Measurements from ENCODE around the gene IL11. TPM values are rescaled to one million over a fixed set of nuclear protein-coding genes. Genes with fewer than 3 reads are reported as not detected.

IL11 gene
- total and polyA plus RNA-seq, 2 of the 8 experiments (the other 6 are each of a cell fraction or from before 2014, with no cell fraction given): 1.7 to 2.8 TPM

DNA sequence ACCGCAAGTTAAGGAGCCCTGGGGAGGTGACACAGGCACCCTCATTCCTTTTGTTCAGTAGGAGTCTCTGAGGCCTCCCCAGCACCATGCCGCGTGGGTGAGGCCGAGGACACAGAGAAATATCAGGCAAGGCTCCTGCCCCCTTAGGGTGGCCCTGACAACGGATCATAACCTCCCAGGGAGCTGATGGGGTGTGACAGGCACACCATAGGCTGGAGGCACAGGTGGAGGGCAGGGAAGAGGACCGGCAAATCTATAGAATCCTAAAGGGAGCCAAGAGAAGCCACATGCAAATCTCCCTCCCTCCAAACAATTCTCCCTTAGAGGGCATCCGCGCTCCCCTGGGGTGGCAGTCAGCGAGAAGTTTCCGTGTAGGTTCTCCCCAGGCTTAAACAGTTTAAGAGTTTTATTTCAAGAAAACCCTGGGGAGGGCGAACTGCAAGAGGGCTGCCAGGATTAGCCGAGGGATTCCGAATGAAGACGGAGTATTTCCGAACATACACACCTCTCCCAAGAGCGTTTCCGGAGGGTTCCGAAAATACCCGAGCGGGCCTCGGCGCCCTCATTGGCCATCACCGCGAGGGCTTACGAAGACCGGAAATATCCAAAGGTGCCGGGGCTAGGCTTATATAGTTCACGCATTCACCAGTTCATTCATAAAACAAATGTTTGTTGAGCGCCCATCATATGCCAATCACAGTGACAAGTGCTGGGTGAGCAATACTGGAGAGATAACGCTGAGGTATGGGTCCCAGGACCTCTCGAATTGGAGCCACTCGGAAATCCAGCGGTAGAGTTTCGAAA is 14.9 kb upstream of the IL11 start (continued):
- TF ChIP-seq, protein P1, sequence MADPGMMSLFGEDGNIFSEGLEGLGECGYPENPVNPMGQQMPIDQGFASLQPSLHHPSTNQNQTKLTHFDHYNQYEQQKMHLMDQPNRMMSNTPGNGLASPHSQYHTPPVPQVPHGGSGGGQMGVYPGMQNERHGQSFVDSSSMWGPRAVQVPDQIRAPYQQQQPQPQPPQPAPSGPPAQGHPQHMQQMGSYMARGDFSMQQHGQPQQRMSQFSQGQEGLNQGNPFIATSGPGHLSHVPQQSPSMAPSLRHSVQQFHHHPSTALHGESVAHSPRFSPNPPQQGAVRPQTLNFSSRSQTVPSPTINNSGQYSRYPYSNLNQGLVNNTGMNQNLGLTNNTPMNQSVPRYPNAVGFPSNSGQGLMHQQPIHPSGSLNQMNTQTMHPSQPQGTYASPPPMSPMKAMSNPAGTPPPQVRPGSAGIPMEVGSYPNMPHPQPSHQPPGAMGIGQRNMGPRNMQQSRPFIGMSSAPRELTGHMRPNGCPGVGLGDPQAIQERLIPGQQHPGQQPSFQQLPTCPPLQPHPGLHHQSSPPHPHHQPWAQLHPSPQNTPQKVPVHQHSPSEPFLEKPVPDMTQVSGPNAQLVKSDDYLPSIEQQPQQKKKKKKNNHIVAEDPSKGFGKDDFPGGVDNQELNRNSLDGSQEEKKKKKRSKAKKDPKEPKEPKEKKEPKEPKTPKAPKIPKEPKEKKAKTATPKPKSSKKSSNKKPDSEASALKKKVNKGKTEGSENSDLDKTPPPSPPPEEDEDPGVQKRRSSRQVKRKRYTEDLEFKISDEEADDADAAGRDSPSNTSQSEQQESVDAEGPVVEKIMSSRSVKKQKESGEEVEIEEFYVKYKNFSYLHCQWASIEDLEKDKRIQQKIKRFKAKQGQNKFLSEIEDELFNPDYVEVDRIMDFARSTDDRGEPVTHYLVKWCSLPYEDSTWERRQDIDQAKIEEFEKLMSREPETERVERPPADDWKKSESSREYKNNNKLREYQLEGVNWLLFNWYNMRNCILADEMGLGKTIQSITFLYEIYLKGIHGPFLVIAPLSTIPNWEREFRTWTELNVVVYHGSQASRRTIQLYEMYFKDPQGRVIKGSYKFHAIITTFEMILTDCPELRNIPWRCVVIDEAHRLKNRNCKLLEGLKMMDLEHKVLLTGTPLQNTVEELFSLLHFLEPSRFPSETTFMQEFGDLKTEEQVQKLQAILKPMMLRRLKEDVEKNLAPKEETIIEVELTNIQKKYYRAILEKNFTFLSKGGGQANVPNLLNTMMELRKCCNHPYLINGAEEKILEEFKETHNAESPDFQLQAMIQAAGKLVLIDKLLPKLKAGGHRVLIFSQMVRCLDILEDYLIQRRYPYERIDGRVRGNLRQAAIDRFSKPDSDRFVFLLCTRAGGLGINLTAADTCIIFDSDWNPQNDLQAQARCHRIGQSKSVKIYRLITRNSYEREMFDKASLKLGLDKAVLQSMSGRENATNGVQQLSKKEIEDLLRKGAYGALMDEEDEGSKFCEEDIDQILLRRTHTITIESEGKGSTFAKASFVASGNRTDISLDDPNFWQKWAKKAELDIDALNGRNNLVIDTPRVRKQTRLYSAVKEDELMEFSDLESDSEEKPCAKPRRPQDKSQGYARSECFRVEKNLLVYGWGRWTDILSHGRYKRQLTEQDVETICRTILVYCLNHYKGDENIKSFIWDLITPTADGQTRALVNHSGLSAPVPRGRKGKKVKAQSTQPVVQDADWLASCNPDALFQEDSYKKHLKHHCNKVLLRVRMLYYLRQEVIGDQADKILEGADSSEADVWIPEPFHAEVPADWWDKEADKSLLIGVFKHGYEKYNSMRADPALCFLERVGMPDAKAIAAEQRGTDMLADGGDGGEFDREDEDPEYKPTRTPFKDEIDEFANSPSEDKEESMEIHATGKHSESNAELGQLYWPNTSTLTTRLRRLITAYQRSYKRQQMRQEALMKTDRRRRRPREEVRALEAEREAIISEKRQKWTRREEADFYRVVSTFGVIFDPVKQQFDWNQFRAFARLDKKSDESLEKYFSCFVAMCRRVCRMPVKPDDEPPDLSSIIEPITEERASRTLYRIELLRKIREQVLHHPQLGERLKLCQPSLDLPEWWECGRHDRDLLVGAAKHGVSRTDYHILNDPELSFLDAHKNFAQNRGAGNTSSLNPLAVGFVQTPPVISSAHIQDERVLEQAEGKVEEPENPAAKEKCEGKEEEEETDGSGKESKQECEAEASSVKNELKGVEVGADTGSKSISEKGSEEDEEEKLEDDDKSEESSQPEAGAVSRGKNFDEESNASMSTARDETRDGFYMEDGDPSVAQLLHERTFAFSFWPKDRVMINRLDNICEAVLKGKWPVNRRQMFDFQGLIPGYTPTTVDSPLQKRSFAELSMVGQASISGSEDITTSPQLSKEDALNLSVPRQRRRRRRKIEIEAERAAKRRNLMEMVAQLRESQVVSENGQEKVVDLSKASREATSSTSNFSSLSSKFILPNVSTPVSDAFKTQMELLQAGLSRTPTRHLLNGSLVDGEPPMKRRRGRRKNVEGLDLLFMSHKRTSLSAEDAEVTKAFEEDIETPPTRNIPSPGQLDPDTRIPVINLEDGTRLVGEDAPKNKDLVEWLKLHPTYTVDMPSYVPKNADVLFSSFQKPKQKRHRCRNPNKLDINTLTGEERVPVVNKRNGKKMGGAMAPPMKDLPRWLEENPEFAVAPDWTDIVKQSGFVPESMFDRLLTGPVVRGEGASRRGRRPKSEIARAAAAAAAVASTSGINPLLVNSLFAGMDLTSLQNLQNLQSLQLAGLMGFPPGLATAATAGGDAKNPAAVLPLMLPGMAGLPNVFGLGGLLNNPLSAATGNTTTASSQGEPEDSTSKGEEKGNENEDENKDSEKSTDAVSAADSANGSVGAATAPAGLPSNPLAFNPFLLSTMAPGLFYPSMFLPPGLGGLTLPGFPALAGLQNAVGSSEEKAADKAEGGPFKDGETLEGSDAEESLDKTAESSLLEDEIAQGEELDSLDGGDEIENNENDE (IDR thresholded peaks at IDR 0.05; ENCODE audit: insufficient replicate concordance, low read length): no peak
- no peak for TF ChIP-seq GABPA (IDR thresholded peaks at IDR 0.05; ENCODE audit: borderline replicate concordance, insufficient read depth, low read length)
- no peak for TF ChIP-seq CBX5 (IDR thresholded peaks at IDR 0.05; ENCODE audit: low read depth, low read length)
- no peak for TF ChIP-seq HDAC2 (IDR thresholded peaks at IDR 0.05; ENCODE audit: borderline replicate concordance in 1 of 2, low read depth in 2 of 2, low read length in 2 of 2)
- TF ChIP-seq NANOG (IDR thresholded peaks at IDR 0.05; ENCODE audit: insufficient read depth, low read depth, low read length, poor library complexity, severe bottlenecking): no peak
- no peak for TF ChIP-seq EZH2 (IDR thresholded peaks at IDR 0.05; ENCODE audit: low read depth, low read length, severe bottlenecking)
- no peak for TF ChIP-seq SRF (IDR thresholded peaks at IDR 0.05; ENCODE audit: low read depth, low read length)
- no peak for TF ChIP-seq KDM5A (IDR thresholded peaks at IDR 0.05; ENCODE audit: low read length)
- TF ChIP-seq EP300 (IDR thresholded peaks at IDR 0.05; ENCODE audit: borderline replicate concordance in 1 of 2, low read depth in 2 of 2, low read length in 2 of 2): no peak
